T-helper 22 cell (primary cell): ENCODE measurements around the gene VENTX.

Experiments
- DNase-seq: peaks from one replicate; pipeline ENCODE4 v3.0.0-alpha.2; 2020; ENCODE audit warnings: low read depth

The VENTX gene

DNA sequence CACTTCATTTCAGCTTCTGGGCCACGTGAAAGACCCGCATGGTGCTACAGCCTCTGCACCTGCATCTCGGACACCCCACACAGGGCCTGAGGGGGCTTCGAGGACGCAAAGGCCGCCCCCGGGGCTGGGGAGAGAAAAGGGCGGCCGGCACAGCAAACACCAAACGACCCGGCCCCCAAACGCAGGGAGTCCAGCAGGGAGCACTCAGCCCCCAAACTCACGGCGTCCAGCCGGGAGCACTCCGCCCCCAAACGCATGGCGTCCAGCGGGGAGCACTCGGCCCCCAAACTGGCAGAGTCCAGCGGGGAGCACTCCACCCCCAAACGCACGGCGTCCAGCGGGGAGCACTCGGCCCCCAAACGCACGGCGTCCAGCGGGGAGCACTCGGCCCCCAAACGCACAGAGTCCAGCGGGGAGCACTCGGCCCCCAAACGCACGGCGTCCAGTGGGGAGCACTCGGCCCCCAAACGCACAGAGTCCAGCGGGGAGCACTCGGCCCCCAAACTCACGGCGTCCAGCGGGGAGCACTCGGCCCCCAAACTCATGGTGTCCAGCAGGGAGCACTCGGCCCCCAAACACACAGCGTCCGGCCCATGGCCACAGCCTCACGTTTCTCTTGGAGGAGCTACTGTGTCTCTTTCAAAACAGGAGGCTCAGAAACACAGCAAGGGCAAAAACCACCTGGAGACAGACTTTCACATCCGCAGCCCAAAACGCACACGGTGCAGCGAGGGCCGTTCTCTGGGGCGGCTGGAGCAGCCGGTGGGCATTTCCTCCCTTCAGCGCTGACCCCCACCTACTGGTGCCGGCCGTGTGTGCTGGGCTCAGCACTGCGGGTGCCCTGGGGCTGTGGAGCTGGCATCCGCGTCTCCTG, 34.6 kb upstream of the VENTX start:
- no peak for DNase-seq

DNA sequence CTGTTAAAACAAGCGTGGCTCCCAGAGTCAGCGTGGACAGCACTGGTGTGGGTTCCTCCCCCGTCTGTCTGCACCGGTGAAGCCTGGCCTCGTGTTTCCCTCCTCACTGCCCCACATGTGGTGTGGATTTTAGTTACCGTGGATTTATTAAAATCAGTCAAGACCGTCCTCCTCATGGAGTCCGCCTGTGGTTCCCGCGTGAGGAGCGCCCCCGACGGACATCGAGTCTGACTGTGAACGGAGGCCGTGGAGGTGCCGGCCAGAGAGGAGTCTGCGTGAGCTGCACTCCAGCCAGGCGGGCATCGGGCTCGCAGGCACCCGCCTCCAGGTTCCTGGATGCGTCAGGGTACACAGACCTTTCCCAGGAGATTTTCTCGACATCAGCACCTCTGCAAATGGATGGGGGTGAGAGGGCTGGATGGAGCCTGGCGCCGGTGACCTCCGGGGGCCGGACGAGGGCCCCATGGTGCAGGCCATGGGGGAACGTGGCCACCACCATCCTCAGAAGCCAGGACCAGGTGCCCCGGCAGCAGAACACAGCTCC, 33.9 kb upstream of the VENTX start:
- no peak for DNase-seq

DNA sequence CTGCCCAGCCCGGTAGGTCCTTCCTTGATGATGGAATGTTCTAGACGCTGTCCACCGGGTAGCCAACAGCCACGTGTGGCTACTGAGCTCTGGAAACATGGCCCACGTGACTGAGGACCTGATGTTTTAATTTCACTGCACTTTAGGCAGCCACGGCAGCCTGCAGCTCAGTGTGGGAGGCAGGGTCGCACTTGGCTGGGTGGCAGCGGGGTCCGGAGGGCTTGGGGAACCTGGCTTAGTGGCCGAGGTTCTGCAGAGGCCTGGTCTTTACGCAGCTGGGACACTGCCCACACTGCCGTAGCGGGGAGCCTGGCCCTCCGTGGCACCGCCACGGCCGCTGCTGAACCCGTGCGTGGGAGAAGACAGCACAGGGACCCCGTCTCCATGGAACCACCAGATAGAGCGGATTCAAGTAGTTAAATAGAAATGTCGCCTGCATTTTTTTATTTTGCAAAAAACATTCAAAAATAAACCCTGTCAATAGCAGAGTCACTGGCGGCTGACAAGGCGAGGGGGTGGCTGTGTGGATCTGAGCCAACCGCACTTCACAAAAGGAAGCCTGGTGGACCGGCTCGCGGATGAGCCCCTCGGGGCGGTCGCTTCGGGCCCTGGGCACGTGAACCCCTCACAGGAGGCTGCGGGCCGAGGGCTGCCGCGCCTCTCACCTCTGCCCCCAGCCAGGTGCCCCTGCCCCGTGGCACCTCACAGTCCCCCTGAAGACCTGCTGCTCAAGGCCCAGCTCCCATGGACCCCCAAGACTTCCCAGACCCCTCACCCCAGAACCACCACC, 33.2 kb upstream of the VENTX start:
- DNase-seq, result no peak

DNA sequence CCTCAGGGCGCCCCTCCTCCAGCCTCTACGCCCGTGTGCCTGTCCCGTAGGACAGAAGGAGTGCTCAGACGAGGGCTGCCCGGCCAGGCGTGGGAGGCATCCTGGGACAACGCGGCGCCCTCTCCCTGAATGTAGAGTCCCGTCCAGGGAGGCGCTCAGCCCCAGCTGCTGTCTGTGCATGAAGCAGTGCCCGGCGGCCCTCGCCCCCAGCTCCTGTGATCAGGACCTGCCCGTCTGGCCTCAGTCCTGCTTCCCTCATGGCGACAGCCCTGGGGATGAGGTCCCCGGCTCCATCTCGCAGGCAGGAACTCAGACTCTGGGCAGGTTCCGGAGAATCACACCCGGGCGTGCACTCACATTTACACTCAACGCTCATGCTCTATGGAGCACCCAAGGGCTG, 32.5 kb upstream of the VENTX start:
- DNase-seq, result no peak

DNA sequence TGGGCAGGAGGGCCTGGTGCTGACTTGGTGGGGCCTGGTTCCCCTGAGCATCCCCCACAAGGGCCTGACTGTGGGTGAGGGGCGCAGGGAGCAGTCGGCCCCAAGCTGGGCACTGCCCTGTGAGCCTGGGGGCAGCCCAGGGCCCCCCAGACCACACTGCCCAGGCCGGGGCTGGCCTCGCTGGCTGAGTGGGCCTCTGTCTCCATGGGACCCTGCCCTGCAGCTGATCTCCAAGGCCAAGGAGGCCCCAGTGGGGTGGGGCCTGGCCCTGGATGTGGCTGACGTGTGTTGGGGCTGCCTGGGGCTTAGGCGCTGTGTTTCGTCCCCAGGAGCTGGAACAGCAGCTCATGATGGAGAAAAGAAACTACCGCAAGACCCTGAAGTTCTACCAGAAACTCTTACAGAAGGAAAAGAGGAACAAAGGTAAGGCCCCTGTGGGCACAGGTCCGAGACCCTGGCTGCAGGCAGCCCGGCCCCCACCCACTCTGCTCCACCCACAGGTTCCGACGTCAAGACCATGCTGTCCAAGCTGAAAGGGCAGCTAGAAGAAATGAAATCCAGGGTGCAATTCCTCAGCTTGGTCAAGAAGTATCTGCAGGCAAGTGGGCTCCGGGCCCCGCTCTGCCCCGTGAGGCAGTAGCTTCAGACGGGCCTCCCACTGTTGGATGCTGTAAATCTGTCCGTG, 31.2 kb upstream of the VENTX start:
- DNase-seq, result no peak

DNA sequence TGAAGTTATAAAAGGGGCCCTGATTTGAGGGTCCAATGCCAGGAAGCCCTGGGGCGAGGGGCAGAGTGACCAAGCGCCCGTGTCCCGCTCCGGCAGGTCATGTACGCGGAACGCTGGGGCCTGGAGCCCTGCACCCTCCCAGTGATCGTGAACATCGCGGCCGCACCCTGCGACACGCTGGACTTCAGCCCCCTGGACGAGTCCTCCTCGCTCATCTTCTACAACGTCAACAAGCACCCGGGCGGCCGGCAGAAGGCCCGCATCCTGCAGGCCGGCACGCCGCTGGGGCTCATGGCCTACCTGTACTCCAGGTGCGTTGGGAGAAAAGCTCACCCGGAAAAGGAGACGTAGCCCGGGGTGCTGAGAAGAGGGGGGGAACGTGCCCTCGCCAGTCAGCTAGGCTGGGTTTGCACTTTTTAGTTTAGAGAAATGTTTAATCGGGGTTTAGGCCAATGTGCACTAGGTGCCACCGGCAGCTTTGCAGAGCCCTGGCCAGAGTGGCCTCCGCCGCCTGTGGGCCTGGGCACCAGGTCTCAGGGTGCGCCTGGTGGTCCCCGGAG, 30.5 kb upstream of the VENTX start:
- DNase-seq, result no peak

DNA sequence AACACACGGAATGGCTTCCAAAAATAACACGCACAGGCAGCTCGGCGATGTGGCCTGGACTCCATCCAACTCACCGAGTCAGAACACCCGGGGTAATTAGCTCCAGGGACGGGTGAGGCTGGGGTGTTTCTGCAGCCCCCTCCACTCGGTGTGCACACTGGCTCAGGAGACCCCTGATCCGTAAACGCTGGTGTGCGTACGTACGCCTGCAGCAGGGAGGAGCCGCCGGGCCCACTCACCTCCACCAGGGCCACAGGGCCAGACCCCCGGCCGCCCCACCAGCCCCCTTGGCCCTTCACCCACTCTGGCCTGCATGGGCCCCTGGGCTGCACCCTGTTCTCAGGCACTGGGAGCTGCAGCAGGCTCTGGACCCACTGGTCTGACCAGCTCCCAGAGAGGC, 30.0 kb upstream of the VENTX start:
- no peak for DNase-seq

DNA sequence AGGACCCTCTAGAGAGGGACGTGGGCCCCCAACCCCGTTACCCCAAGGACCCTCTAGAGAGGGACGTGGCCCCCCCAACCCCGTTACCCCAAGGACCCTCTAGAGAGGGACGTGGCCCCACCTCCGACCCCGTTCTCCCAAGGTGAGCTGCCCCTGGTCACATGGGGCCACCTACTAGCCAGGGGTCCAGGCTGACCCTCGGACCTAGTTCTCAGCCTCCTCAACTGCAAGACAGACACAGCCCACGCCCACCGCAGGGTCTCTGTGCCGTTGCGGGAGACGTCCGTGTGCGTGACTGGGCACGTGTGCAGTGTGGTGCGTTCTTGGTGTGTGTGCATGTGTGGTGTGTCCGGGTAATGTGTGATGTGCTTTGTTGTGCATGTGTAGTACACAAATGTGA, 29.2 kb upstream of the VENTX start:
- no peak for DNase-seq

DNA sequence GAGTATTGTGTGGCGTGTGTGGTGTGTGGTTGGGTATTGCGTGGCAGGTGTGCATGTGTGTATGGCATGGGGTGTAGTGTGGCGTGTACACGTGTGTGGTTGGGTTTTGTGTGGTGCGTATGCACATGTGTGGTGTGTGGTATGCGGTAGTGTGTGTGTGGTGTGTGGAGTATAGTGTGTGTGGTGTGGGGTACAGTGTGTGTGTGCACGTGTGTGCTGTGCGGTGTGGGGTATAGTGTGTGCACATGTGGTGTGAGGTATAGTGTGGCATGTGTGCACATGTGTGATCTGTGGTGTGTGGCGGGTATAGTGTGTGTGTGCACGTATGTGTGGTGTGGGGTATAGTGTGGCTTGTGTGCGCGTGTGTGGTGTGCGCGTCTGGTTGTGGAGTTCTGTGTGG, 28.5 kb upstream of the VENTX start:
- DNase-seq, result no peak

DNA sequence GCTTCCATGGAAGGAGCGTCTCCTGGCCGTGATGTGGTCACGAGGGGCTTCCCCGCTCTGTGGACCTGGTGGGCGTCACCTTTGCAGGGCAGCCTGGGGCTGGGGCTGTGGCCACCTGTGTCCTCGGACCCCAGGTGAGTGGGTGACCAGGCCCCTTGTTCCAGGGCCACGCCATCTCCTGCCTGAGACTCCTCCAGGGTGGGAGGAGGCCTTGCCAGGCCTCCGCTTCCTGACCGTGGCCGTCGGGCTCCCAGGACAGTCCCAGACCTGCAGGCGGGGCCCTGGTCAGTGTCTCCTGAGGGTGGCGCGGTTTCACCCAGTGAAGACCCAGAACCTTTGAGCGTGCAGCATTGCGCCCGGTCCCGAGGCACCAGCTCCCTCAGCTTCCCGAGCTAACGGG, 28.0 kb upstream of the VENTX start:
- DNase-seq, result no peak

DNA sequence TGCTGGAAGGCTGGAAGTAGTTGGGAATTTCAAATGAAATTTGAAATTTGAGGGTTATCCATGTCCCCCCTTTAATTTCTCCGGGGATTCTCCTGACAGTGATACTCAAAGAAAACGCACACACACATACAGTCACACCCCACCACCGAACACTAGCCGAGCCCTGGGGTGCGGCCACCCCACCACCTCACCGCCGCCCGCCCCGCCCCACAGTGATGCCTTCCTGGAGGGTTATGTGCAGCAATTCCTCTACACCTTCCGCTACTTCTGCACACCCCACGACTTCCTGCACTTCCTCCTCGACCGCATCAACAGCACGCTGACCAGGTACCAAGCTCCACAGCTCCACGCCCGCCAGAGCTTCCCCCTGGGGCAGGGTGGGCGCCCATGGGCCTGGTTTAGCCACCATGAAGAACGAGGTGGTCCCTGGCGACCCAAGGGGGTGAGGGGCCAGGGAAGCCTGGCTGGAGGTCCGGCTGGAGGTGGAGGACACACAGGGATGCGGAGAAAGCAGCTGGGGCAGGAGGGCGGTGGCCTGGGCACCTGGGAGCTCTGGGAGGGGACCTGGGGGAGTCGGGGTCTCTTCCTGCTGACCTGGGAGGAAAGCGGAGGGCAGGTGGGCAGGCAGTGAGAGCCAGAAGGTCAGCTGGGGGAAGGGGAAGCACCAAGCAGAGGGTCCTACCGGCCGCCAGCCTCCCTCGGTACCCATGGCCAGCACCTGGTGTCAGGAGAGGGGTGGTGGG, 27.1 kb upstream of the VENTX start:
- no peak for DNase-seq

DNA sequence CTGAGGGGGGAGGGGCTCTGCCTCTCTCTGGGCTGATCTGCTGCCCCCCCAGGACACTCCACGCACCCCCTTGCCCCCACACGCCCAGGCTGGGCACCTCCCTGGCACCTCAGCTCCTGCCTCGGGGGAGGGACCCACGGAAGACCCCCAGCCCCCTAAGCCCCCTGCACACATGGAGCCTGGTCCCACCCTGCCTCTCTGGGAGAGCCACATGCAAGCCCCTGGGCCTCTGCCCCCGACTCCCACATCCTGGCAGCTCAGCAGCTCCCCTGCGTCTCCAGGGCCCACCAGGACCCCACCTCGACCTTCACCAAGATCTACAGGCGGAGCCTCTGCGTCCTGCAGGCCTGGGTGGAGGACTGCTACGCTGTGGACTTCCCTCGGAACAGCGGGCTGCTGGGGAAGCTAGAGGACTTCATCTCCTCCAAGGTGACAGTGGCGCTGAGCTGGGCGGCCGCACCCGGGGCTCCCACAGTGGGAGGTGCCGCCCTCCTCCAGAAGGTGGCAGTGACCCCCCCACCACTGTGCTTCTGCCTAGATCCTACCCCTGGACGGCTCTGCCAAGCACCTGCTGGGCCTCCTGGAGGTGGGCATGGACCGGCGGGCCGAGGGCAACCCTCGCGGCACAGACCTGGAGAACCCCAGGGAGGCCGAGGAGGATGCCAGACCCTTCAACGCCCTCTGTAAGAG, 26.4 kb upstream of the VENTX start:
- DNase-seq, result no peak

DNA sequence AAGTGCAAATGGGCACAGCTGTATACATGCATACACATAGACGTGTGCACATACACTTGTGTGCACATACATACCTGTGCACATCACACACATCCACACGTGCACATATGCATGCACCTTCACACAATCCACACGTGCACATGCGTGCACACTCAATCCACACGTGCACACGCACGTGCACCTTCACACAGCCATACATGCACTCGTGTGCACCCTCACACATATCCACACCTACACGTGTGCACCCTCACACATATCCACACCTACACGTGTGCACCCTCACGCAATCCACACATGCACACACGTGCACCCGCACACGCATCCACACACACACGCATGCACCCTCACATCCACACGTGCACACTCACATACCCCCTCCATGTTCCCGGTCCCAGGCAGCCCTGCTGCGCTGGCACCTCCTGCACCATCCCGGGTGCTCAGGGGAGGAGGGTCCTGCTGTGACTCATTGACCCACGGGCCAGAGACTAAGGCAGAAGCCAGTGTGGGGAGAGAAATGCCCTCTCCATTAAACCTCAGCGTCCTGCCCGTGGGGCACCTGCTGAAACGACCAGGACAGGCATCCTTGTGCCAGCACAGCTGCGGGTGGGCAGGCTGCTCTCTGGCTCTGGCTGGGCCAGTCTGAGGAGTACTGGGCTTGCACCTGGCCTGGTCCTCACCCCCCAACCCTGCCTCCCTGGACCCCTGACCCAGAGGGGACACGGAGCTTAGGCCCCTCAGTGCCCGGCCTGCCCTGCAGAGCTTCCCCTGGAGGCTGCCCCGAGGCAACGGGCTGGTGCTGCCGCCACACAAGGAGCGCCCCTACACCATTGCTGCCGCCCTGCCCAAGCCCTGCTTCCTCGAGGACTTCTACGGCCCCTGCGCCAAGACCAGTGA, 25.4 kb upstream of the VENTX start:
- DNase-seq, result no peak

DNA sequence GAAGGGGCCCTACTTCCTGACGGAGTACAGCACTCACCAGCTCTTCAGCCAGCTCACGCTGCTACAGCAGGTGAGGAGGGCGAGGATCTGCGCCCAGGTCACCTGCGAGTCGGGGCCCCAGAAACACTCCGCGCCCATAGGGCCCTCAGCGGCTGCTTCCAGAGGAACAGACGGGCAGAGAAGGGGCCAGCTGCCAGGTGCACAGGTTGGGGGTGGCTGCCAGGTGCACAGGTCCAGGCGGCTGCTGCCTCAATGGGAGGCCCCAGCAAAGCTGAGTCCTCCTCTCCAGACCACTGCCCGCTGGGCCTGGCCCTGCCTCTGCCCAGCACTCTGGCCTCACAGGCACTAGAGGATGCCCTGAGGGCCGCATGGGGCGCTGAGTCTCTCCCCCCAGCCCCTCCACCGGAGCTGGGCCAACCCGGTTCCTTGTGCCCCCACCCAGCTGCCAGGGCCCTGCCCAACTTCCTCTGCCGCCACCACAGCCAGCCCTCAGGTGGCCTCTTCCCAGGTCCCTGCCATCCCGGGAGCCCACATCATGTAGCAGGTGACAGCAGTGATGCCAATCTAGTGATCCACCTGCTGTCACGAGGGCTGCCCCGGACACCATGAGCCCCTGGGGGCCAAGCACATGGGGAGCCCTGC, 24.7 kb upstream of the VENTX start:
- no peak for DNase-seq

DNA sequence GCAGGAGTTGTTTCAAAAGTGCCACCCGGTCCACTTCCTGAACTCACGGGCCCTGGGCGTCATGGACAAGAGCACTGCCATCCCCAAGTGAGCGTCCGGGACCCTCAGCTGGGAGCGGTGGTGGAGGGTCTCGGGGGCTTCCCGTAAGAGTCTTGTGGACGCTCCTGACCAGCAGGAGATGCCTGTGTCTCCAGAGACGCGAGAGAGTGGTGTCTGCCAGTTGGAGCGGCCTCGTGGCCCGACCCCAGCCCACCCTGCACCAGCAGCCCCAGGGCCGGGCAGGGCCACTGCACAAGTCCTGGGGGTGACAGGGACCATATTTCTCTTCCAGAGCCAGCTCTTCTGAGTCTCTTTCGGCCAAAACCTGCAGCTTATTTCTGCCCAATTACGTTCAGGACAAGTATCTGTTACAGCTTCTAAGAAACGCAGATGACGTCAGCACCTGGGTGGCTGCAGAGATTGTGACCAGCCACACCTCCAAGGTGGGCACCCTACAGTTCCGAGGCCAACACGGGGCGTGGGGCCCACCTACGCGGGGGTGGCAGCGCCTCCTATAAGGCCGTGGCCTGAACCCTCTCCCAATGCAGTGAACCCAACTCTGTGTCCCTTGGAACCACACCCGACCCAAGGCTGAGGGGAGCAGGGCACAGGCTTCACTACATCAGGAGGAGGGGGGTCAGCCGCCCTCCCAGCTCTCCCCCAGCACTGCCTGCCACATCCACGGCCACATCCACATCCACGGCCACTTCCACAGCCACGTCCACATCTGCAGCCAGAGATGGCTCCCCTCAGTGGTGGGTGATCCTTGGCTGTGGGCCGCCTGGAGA, 23.8 kb upstream of the VENTX start:
- DNase-seq, result no peak

DNA sequence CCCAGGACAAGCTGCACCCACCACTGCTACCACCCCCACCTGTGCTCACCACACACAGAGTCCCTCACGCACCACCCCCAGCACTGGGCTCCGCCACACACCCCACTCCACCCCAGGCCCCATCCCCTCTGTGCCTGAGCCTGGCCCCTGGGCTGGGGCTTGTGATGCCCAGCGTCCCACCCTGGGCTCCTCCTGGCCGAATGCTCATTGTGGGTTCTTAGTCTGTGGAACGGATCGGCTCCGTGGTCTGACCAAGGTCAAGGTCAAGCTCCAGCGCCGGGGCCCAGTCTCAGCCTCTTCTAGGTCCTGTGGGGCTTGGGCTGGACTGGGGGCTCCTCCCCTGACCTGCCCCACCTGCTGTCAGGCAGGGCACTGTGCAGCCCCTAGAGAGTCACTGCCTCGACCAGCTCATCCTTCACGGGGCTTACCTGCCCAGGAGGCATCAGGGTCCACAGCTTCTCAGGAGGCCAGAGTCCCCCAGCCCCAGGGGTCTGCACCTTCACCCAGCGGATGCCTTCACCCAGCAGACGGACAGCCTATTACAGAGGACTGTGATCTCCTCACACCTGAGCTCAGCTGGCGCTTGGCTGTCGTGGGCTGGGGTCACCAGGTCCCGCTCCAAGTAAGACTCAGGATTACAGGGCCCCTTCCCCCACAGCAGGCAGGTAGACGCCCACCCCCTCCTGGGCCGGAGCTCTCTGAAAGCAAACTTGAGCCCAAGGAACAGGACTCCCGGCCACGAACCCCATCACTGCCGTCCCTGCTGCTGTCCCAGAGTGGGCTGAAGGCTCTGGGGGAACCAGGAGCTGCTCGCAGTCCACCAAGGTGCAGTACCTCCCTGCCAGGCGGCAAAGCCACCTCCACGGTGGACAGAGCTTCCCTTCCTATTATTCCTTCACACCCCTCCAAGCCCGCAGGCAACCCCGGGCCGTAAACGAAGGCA, 22.9 kb upstream of the VENTX start:
- DNase-seq, result no peak

DNA sequence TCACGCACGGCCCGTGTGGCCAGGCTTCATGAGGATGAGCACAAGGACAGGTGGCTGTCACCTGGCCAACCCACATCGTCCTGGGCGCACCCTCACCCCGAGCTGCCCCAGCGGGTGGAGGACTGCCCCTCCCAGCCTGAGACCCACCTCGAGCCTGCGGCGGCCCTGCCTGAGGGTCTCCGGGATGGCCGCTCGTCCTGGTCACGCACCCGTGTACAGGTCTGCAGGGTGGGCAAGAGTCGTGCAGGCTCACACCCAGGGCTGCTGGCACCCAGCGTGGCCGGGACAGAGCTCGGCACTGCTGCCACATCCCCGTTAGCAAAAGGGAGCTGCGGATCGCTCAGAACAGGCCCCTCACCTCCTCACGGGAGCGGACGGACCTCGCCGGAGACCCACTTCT, 22.1 kb upstream of the VENTX start:
- DNase-seq, result no peak
